Right lobe of liver (tissue), 4 donors: ENCODE measurements around the gene IRGM.

Source experiments
- CTCF ChIP-seq, 4 donors: fragments of 200-600 bp in 3 of 4; fragments of 450-650 bp in 1 of 4; IDR thresholded peaks; one replicate each; pipeline versions ENCODE4 v1.5.1 to v1.8.0; 2016 to 2022; ENCODE audit warnings: antibody characterized with exemption in 4 of 4, mild to moderate bottlenecking in 2 of 4
- POLR2A ChIP-seq: fragments of 450-650 bp; IDR thresholded peaks from one replicate; pipeline ENCODE4 v1.6.1; 2017; ENCODE audit warnings: antibody characterized with exemption, mild to moderate bottlenecking
- donor health status: DM: no; HTN: no; CAD: no.
- donor health status: DM: no; HTN: no; CAD: no.
- donor health status: DM: no; HTN: yes; CAD: no.

- TF ChIP-seq CTCF (IDR thresholded peaks at IDR 0.05) (no peak), POLR2A (no peak)
Measured at GRCh38 chr5:150797384-150797783, 48.9 kb upstream of the IRGM start.
